ENCODE data around the gene ICE1. TPM values are rescaled to one million over a fixed set of nuclear protein-coding genes. Genes with fewer than 3 reads are reported as not detected.
A peak's percentile ranks its signal among the peaks of the same experiment; 100 is the strongest.

ICE1 gene
- total and polyA plus RNA-seq, 7 experiments from 2014 or later = 17.2 to 47.6 (median 32.4) TPM

DNA sequence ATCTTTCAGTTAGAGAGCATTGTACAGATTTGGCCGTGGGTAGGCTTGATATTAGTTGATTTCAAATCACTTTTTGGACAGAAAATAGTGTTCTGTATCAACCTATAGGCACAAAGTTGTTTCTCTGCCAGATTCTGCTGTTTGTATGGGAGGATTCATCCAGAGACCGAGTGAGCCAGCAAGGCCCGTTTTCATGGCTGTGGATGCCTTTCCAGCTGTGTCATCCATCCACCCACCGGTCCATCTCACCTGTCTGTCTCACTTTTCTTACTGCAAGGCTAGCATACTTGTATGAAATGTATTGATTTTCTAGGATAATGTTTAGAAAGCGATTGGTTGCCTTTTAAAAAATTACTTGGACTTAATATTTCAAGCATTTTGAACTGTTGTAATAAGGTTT is 34.4 kb downstream of the ICE1 start:
- H3K27ac Mint-ChIP-seq = no peak overlapping the region
- peaks cover 6 to 78% (median 20%) of the 10 kb centered on the region in 3 experiments for H3K36me3 ChIP-seq (ENCODE audit: control insufficient read depth in 2 of 3, insufficient read depth in 3 of 3, low read length in 3 of 3)

GRCh38 chr5:5460311-5460710 is 37.8 kb downstream of the ICE1 start:
- no peaks in the 10 kb centered on the region for H3K9me3 Mint-ChIP-seq
- Histone ChIP-seq H3K4me3 (ENCODE audit: low read length) (no peak overlapping the region), H3K36me3 (ENCODE audit: control insufficient read depth in 2 of 3, insufficient read depth in 3 of 3, low read length in 3 of 3) (peaks cover 6 to 90% (median 26%) of the 10 kb centered on the region in 3 experiments), H3K9me3 (ENCODE audit: control insufficient read depth in 2 of 3, low read length in 3 of 3) (no peaks in the 10 kb centered on the region), H3K27me3 (ENCODE audit: control insufficient read depth in 2 of 2, insufficient read depth in 2 of 2, low read length in 2 of 2) (no peaks in the 10 kb centered on the region), H3K27ac (ENCODE audit: low read depth, low read length) (no peak overlapping the region), H3K4me1 (ENCODE audit: control insufficient read depth in 2 of 2, insufficient read depth in 2 of 2, low read length in 2 of 2) (no peaks in the 10 kb centered on the region)
- peaks cover 35 to 86% (median 57%) of the 10 kb centered on the region in 5 donors for H3K36me3 Mint-ChIP-seq
- H3K4me1 Mint-ChIP-seq = peaks cover 0 to 6% (median 4%) of the 10 kb centered on the region in 7 donors
- POLR2A ChIA-PET = no interaction called here
- H3K27me3 Mint-ChIP-seq = no peaks in the 10 kb centered on the region
- no peak overlapping the region for H3K27ac Mint-ChIP-seq
- no peak overlapping the region for H3K4me3 Mint-ChIP-seq
- intact Hi-C loops (cut with micrococcal nuclease) = no loop called here
- DNase-seq = no peak
- ATAC-seq = no peak
- CTCF ChIA-PET = no interaction called here

More for the DNA sequence above, 34.4 kb downstream of the ICE1 start:
- H3K9me3 ChIP-seq (ENCODE audit: control insufficient read depth in 2 of 3, low read length in 3 of 3) = no peaks in the 10 kb centered on the region
- no peak overlapping the region for H3K4me3 Mint-ChIP-seq
- H3K27ac ChIP-seq (ENCODE audit: low read depth, low read length) = no peak overlapping the region
- ChIA-PET CTCF (no interaction called here), POLR2A (no interaction called here)
- no peaks in the 10 kb centered on the region for H3K9me3 Mint-ChIP-seq
- no peak overlapping the region for H3K4me3 ChIP-seq (ENCODE audit: low read length)
- no peaks in the 10 kb centered on the region for H3K4me1 ChIP-seq (ENCODE audit: control insufficient read depth in 2 of 2, insufficient read depth in 2 of 2, low read length in 2 of 2)
- peaks cover 0 to 4% (median 0%) of the 10 kb centered on the region in 7 donors for H3K4me1 Mint-ChIP-seq
- no peak for DNase-seq
- H3K36me3 Mint-ChIP-seq = peaks cover 35 to 75% (median 51%) of the 10 kb centered on the region in 5 donors
- no peak for ATAC-seq
- H3K27me3 Mint-ChIP-seq = no peaks in the 10 kb centered on the region
- intact Hi-C loops (cut with micrococcal nuclease) = no loop called here
- no peaks in the 10 kb centered on the region for H3K27me3 ChIP-seq (ENCODE audit: control insufficient read depth in 2 of 2, insufficient read depth in 2 of 2, low read length in 2 of 2)

- Mint-ChIP-seq H3K9me3 (no peaks in the 10 kb centered on the region), H3K27me3 (no peaks in the 10 kb centered on the region), H3K36me3 (peaks cover 35 to 82% (median 57%) of the 10 kb centered on the region in 5 donors), H3K4me3 (no peak overlapping the region), H3K27ac (no peak overlapping the region), H3K4me1 (peaks cover 0 to 6% (median 4%) of the 10 kb centered on the region in 7 donors)
- Histone ChIP-seq H3K9me3 (ENCODE audit: control insufficient read depth in 2 of 3, low read length in 3 of 3) (no peaks in the 10 kb centered on the region), H3K4me1 (ENCODE audit: control insufficient read depth in 2 of 2, insufficient read depth in 2 of 2, low read length in 2 of 2) (no peaks in the 10 kb centered on the region), H3K27ac (ENCODE audit: low read depth, low read length) (no peak overlapping the region), H3K4me3 (ENCODE audit: low read length) (no peak overlapping the region), H3K27me3 (ENCODE audit: control insufficient read depth in 2 of 2, insufficient read depth in 2 of 2, low read length in 2 of 2) (no peaks in the 10 kb centered on the region), H3K36me3 (ENCODE audit: control insufficient read depth in 2 of 3, insufficient read depth in 3 of 3, low read length in 3 of 3) (peaks cover 6 to 90% (median 26%) of the 10 kb centered on the region in 3 experiments)
- ChIA-PET CTCF (no interaction called here), POLR2A (no interaction called here)
- ATAC-seq = no peak
- intact Hi-C loops (cut with micrococcal nuclease) = no loop called here
- DNase-seq = no peak
These were observed 38.5 kb downstream of the ICE1 start for GRCh38 chr5:5461012-5461411.

GRCh38 chr5:5464036-5464715 is 41.7 kb downstream of the ICE1 start:
- ChIA-PET CTCF (interaction anchor here (0.8 to 1.0 kb wide), 2 partner anchors 19 to 153 kb away, joined by 3 to 5 read pairs; no protein-coding TSS in a partner anchor), POLR2A (no interaction called here)
- ATAC-seq (no peak), DNase-seq (no peak)
- no peaks in the 10 kb centered on the region for H3K9me3 Mint-ChIP-seq
- Histone ChIP-seq H3K27me3 (ENCODE audit: control insufficient read depth in 2 of 2, insufficient read depth in 2 of 2, low read length in 2 of 2) (no peaks in the 10 kb centered on the region), H3K36me3 (ENCODE audit: control insufficient read depth in 2 of 3, insufficient read depth in 3 of 3, low read length in 3 of 3) (peaks cover 6 to 78% (median 24%) of the 10 kb centered on the region in 3 experiments), H3K9me3 (ENCODE audit: control insufficient read depth in 2 of 3, low read length in 3 of 3) (no peaks in the 10 kb centered on the region), H3K27ac (ENCODE audit: low read depth, low read length) (no peak overlapping the region), H3K4me3 (ENCODE audit: low read length) (no peak overlapping the region), H3K4me1 (ENCODE audit: control insufficient read depth in 2 of 2, insufficient read depth in 2 of 2, low read length in 2 of 2) (no peaks in the 10 kb centered on the region)
- intact Hi-C loops (cut with micrococcal nuclease) = no loop called here
- peak overlapping the region in 1 of 9 donors; percentile 45 for H3K27ac Mint-ChIP-seq
- H3K27me3 Mint-ChIP-seq = no peaks in the 10 kb centered on the region
- H3K4me1 Mint-ChIP-seq = peaks cover 0 to 4% (median 0%) of the 10 kb centered on the region in 7 donors
- peaks cover 28 to 77% (median 41%) of the 10 kb centered on the region in 5 donors for H3K36me3 Mint-ChIP-seq
- H3K4me3 Mint-ChIP-seq = no peak overlapping the region

- Mint-ChIP-seq H3K36me3 (peaks cover 10 to 56% (median 23%) of the 10 kb centered on the region in 5 donors), H3K27ac (peak overlapping the region in 1 of 9 donors; percentile 45), H3K4me3 (no peak overlapping the region), H3K9me3 (no peaks in the 10 kb centered on the region), H3K4me1 (peaks cover 0 to 4% (median 0%) of the 10 kb centered on the region in 7 donors), H3K27me3 (no peaks in the 10 kb centered on the region)
- Histone ChIP-seq H3K4me1 (ENCODE audit: control insufficient read depth in 2 of 2, insufficient read depth in 2 of 2, low read length in 2 of 2) (no peaks in the 10 kb centered on the region), H3K36me3 (ENCODE audit: control insufficient read depth in 2 of 3, insufficient read depth in 3 of 3, low read length in 3 of 3) (peaks cover 0 to 63% (median 14%) of the 10 kb centered on the region in 3 experiments), H3K9me3 (ENCODE audit: control insufficient read depth in 2 of 3, low read length in 3 of 3) (no peaks in the 10 kb centered on the region), H3K4me3 (ENCODE audit: low read length) (no peak overlapping the region), H3K27me3 (ENCODE audit: control insufficient read depth in 2 of 2, insufficient read depth in 2 of 2, low read length in 2 of 2) (no peaks in the 10 kb centered on the region), H3K27ac (ENCODE audit: low read depth, low read length) (no peak overlapping the region)
- ATAC-seq (no peak), DNase-seq (no peak)
- intact Hi-C loops (cut with micrococcal nuclease) = no loop called here
- ChIA-PET CTCF (interaction anchor here (1.5 kb wide), 1 partner anchor 22 kb away, joined by 3 read pairs; no protein-coding TSS in a partner anchor), POLR2A (no interaction called here)
These were observed 43.8 kb downstream of the ICE1 start for GRCh38 chr5:5466227-5466626.

DNA sequence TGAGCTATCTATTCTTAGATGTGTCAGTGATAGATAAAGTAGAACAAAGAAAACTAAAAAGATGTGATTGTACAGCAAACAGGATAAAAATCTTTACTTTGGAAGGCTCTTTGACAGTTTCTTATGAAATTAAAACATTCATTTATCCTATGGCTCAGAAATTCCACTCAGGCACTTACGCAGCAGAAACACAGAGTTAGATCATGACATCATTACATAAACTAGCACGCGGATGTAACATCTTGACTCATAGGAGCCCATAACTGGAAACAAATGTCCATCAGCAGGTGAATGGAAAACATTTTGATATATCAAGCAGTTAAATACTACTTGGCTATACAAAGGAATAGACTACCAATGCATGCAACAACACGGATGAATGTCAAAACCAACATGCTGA is 45.3 kb downstream of the ICE1 start:
- H3K4me1 Mint-ChIP-seq = peaks cover 0 to 4% (median 0%) of the 10 kb centered on the region in 7 donors
- no peak for DNase-seq
- peaks cover 0 to 50% (median 13%) of the 10 kb centered on the region in 3 experiments for H3K36me3 ChIP-seq (ENCODE audit: control insufficient read depth in 2 of 3, insufficient read depth in 3 of 3, low read length in 3 of 3)
- H3K9me3 Mint-ChIP-seq = no peaks in the 10 kb centered on the region
- no peak overlapping the region for H3K4me3 Mint-ChIP-seq
- H3K27me3 Mint-ChIP-seq = no peaks in the 10 kb centered on the region
- H3K36me3 Mint-ChIP-seq = peaks cover 7 to 44% (median 14%) of the 10 kb centered on the region in 5 donors
- no peaks in the 10 kb centered on the region for H3K9me3 ChIP-seq (ENCODE audit: control insufficient read depth in 2 of 3, low read length in 3 of 3)
- no peak overlapping the region for H3K27ac ChIP-seq (ENCODE audit: low read depth, low read length)
- H3K4me1 ChIP-seq (ENCODE audit: control insufficient read depth in 2 of 2, insufficient read depth in 2 of 2, low read length in 2 of 2) = no peaks in the 10 kb centered on the region
- H3K27me3 ChIP-seq (ENCODE audit: control insufficient read depth in 2 of 2, insufficient read depth in 2 of 2, low read length in 2 of 2) = no peaks in the 10 kb centered on the region
- intact Hi-C loops (cut with micrococcal nuclease) = no loop called here
- H3K27ac Mint-ChIP-seq = no peak overlapping the region
- POLR2A ChIA-PET = no interaction called here
- H3K4me3 ChIP-seq (ENCODE audit: low read length) = no peak overlapping the region
- no peak for ATAC-seq
- CTCF ChIA-PET = no interaction called here

DNA sequence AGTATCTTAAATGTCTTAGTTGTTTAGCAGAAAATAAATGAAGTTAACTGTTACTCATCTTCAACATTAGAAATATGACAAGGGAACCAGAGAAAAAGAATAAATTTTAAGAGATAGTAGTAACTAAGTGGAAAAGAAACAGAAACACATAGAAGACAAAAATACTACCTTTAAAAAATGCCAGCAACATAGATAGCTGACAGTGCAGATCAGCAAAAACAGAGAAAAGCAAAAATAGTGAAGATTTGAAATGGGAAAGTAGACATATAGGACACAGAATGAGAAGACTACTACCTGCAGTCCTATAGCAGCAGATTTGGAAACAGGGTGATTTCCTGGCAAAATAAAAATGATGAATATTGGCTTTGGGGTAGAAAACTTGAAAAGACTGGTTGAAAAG is 48.5 kb downstream of the ICE1 start:
- no peak overlapping the region for H3K4me3 Mint-ChIP-seq
- H3K27me3 Mint-ChIP-seq = no peaks in the 10 kb centered on the region
- Histone ChIP-seq H3K27ac (ENCODE audit: low read depth, low read length) (no peak overlapping the region), H3K36me3 (ENCODE audit: control insufficient read depth in 2 of 3, insufficient read depth in 3 of 3, low read length in 3 of 3) (peaks cover 0 to 47% (median 16%) of the 10 kb centered on the region in 3 experiments), H3K4me1 (ENCODE audit: control insufficient read depth in 2 of 2, insufficient read depth in 2 of 2, low read length in 2 of 2) (no peaks in the 10 kb centered on the region), H3K27me3 (ENCODE audit: control insufficient read depth in 2 of 2, insufficient read depth in 2 of 2, low read length in 2 of 2) (no peaks in the 10 kb centered on the region), H3K4me3 (ENCODE audit: low read length) (no peak overlapping the region), H3K9me3 (ENCODE audit: control insufficient read depth in 2 of 3, low read length in 3 of 3) (no peaks in the 10 kb centered on the region)
- intact Hi-C loops (cut with micrococcal nuclease) = no loop called here
- peak overlapping the region in 4 of 9 donors; percentile 10 to 86 (median 58) for H3K27ac Mint-ChIP-seq
- POLR2A ChIA-PET = no interaction called here
- H3K9me3 Mint-ChIP-seq = no peaks in the 10 kb centered on the region
- peaks cover 8 to 46% (median 24%) of the 10 kb centered on the region in 5 donors for H3K36me3 Mint-ChIP-seq
- H3K4me1 Mint-ChIP-seq = no peaks in the 10 kb centered on the region
- CTCF ChIA-PET = no interaction called here
- ATAC-seq (no peak), DNase-seq (no peak)
